ENCODE measurements around the gene COBLL1.

GRCh38 chr2:164803776-164804466, 37.7 kb downstream of the COBLL1 start:
- no peak for TF ChIP-seq CTCF (IDR thresholded peaks at IDR 0.05; ENCODE audit: low read length)
- TF ChIP-seq EZH2 (IDR thresholded peaks at IDR 0.05; ENCODE audit: borderline replicate concordance, low read length) = no peak

Measured in OCI-LY1 (cell line).